H1 (cell line): Measurements from ENCODE around the gene NLRC3. TPM values are rescaled to one million over a fixed set of nuclear protein-coding genes. Genes with fewer than 3 reads are reported as not detected.
"Not testable (repeated sequence)": the region's sequence is repeated elsewhere in the genome, so short reads cannot be mapped to it uniquely, and the experiment has no call there.

Experiments
- CTCF ChIA-PET: fragments of 300-600 bp; sonication (Branson Sonifier 250); formaldehyde crosslinking; loops from one replicate; lab custom pipeline; 2021; ENCODE audit not compliant: partially characterized antibody; lab: Charles Lee
- POLR2A ChIA-PET: fragments of 300-600 bp; sonication (Branson Sonifier 250); formaldehyde crosslinking; loops from one replicate; lab custom pipeline; 2021; ENCODE audit warnings: inconsistent platforms; ENCODE audit not compliant: partially characterized antibody; lab: Charles Lee
- DNase-seq, 2 experiments: peaks; one replicate each; pipeline versions ENCODE4 v3.0.0 to v3.0.0-alpha.2; 2010 to 2022; ENCODE audit warnings: low spot score in 2 of 2, low read depth in 1 of 2, mixed read lengths in 1 of 2
- FAIRE-seq: peaks from 2 replicates; lab custom pipeline; 2011; peaks lifted over from hg19 to GRCh38; lab: Jason Lieb, UNC
- H2AFZ ChIP-seq: 2 replicates; pipeline ENCODE4 v1.8.1; 2012; ENCODE audit warnings: low read length, inconsistent platforms
- H2AK5ac ChIP-seq: 2 replicates; pipeline ENCODE4 v1.6.1; 2013; ENCODE audit warnings: low read depth, low read length
- H2BK120ac ChIP-seq: replicated peaks from 2 replicates; pipeline ENCODE3; 2013; ENCODE audit warnings: low read depth, low read length, inconsistent platforms
- H2BK12ac ChIP-seq: 2 replicates; pipeline ENCODE4 v1.6.1; 2013; ENCODE audit warnings: low read depth, low read length
- H2BK15ac ChIP-seq: 2 replicates; pipeline ENCODE4 v1.6.1; 2013; ENCODE audit warnings: low read length
- H2BK20ac ChIP-seq: 2 replicates; pipeline ENCODE4 v1.6.1; 2013; ENCODE audit warnings: low read length
- H2BK5ac ChIP-seq: 2 replicates; pipeline ENCODE4 v1.6.1; 2013; ENCODE audit warnings: low read depth, low read length
- H3K14ac ChIP-seq: 2 replicates; pipeline ENCODE4 v1.6.1; 2013; ENCODE audit warnings: inconsistent platforms; ENCODE audit not compliant: insufficient read length
- H3K18ac ChIP-seq: 2 replicates; pipeline ENCODE4 v1.6.1; 2013; ENCODE audit warnings: low read length; ENCODE audit errors: extremely low read depth
- H3K23ac ChIP-seq: 2 replicates; pipeline ENCODE4 v1.6.1; 2013; ENCODE audit warnings: inconsistent platforms; ENCODE audit not compliant: insufficient read length
- H3K23me2 ChIP-seq: 2 replicates; pipeline ENCODE4 v1.6.1; 2013; ENCODE audit warnings: low read depth, low read length
- H3K27ac ChIP-seq: 2 replicates; pipeline ENCODE4 v1.6.1; 2011; ENCODE audit warnings: low read depth, low read length, inconsistent platforms
- H3K27me3 ChIP-seq, 4 experiments: replicated peaks in 1 of 4; 1 replicate in 1 of 4; 2 replicates in 3 of 4; pipeline versions ENCODE4 v1.6.1 to v1.8.1; 2011 to 2013; ENCODE audit warnings: low read length in 3 of 4, mild to moderate bottlenecking in 3 of 4, inconsistent platforms in 2 of 4, mixed read lengths in 2 of 4, moderate library complexity in 1 of 4; ENCODE audit not compliant: control insufficient read depth in 3 of 4, insufficient read depth in 3 of 4; ENCODE audit errors: extremely low read depth in 1 of 4
- H3K36me3 ChIP-seq, 4 experiments: 2 replicates each; pipeline versions ENCODE4 v1.6.1 to v1.8.1; 2011 to 2013; ENCODE audit warnings: mild to moderate bottlenecking in 4 of 4, low read length in 3 of 4, moderate library complexity in 2 of 4, control low read depth in 1 of 4, inconsistent platforms in 1 of 4; ENCODE audit not compliant: insufficient read depth in 4 of 4, control insufficient read depth in 2 of 4
- H3K4ac ChIP-seq: replicated peaks from 2 replicates; pipeline ENCODE3; 2013; ENCODE audit warnings: low read length, low read depth, mixed read lengths, inconsistent platforms; ENCODE audit not compliant: insufficient read length
- H3K4me1 ChIP-seq, 4 experiments: replicated peaks in 1 of 4; 1 replicate in 1 of 4; 2 replicates in 3 of 4; pipeline versions ENCODE4 v1.6.1 to v1.8.1; 2011 to 2013; ENCODE audit warnings: low read length in 3 of 4, inconsistent platforms in 2 of 4, mixed read lengths in 1 of 4; ENCODE audit not compliant: insufficient read depth in 4 of 4, control insufficient read depth in 3 of 4
- H3K4me2 ChIP-seq, 2 experiments: 2 replicates each; pipeline versions ENCODE4 v1.6.1 to v1.8.1; 2011 to 2013; ENCODE audit warnings: low read depth in 2 of 2, low read length in 2 of 2, control low read depth in 1 of 2, inconsistent platforms in 1 of 2, mild to moderate bottlenecking in 1 of 2; ENCODE audit not compliant: insufficient read depth in 1 of 2
- H3K4me3 ChIP-seq, 4 experiments: fragments of 200-600, 300-600 bp in 1 of 4; sonication (generic), shearing (Covaris generic), sonication (Bioruptor Twin) in 1 of 4; 2 replicates each; pipeline versions ENCODE4 v1.5.1 to v1.8.1; 2011 to 2016; ENCODE audit warnings: low read length in 4 of 4, low read depth in 3 of 4, control low read depth in 2 of 4, inconsistent platforms in 2 of 4, mild to moderate bottlenecking in 2 of 4, mixed read lengths in 1 of 4, moderate library complexity in 1 of 4; ENCODE audit not compliant: insufficient read depth in 2 of 4; ENCODE audit errors: extremely low read depth in 1 of 4
- H3K56ac ChIP-seq: replicated peaks from 2 replicates; pipeline ENCODE3; 2013; ENCODE audit warnings: low read depth, mild to moderate bottlenecking, mixed read lengths, low read length, inconsistent platforms; ENCODE audit not compliant: insufficient read length
- H3K79me1 ChIP-seq: 2 replicates; pipeline ENCODE4 v1.6.1; 2013; ENCODE audit warnings: low read depth, low read length, control low read depth
- H3K79me2 ChIP-seq, 2 experiments: 2 replicates each; pipeline versions ENCODE4 v1.6.1 to v1.8.1; 2012 to 2013; ENCODE audit warnings: low read length in 2 of 2, mild to moderate bottlenecking in 2 of 2, inconsistent platforms in 1 of 2; ENCODE audit not compliant: insufficient read depth in 2 of 2, control insufficient read depth in 1 of 2
- H3K9ac ChIP-seq, 4 experiments: replicated peaks in 1 of 4; 1 replicate in 1 of 4; 2 replicates in 3 of 4; pipeline versions ENCODE4 v1.6.1 to v1.8.1; 2011 to 2013; ENCODE audit warnings: low read depth in 3 of 4, low read length in 3 of 4, control low read depth in 2 of 4, mild to moderate bottlenecking in 2 of 4, moderate library complexity in 2 of 4, inconsistent platforms in 1 of 4; ENCODE audit errors: extremely low read depth in 1 of 4
- H3K9me3 ChIP-seq, 2 experiments: 2 replicates each; pipeline versions ENCODE4 v1.6.1 to v1.8.1; 2012 to 2013; ENCODE audit warnings: mild to moderate bottlenecking in 2 of 2, moderate library complexity in 2 of 2, control low read depth in 1 of 2, inconsistent platforms in 1 of 2, low read depth in 1 of 2, low read length in 1 of 2, mixed read lengths in 1 of 2; ENCODE audit not compliant: insufficient read depth in 2 of 2
- H4K20me1 ChIP-seq, 2 experiments: replicated peaks in 1 of 2; 2 replicates each; pipeline versions ENCODE3 to v1.8.1; 2011 to 2013; ENCODE audit warnings: inconsistent platforms in 2 of 2, low read length in 2 of 2, mild to moderate bottlenecking in 1 of 2; ENCODE audit not compliant: insufficient read depth in 2 of 2, control insufficient read depth in 1 of 2
- H4K5ac ChIP-seq: 2 replicates; pipeline ENCODE4 v1.6.1; 2013; ENCODE audit warnings: low read length, low read depth, mixed read lengths, inconsistent platforms; ENCODE audit not compliant: insufficient read length
- H4K8ac ChIP-seq: 2 replicates; pipeline ENCODE4 v1.8.0; 2013; ENCODE audit warnings: mild to moderate bottlenecking, moderate library complexity, low read length, inconsistent platforms; ENCODE audit not compliant: insufficient read depth; ENCODE audit errors: extremely low read depth
- H4K91ac ChIP-seq: replicated peaks from 2 replicates; pipeline ENCODE3; 2013; ENCODE audit warnings: low read length, mixed read lengths, inconsistent platforms; ENCODE audit not compliant: insufficient read length
- BCL11A ChIP-seq, 2 experiments: IDR thresholded peaks; one replicate each; pipeline ENCODE4 v1.6.1; 2011; ENCODE audit warnings: low read depth in 2 of 2, low read length in 2 of 2, mild to moderate bottlenecking in 2 of 2
- BRCA1 ChIP-seq: IDR thresholded peaks from 2 replicates; pipeline ENCODE4 v1.6.1; 2012; ENCODE audit warnings: low read depth, low read length, improper control_type of control experiment
- CTBP2 ChIP-seq: IDR thresholded peaks from 2 replicates; pipeline ENCODE4 v1.7.0; 2011; ENCODE audit warnings: borderline replicate concordance, mild to moderate bottlenecking, moderate library complexity, mixed read lengths, low read length; ENCODE audit not compliant: insufficient read depth, insufficient read length
- CTCF ChIP-seq, 3 experiments: IDR thresholded peaks; 1 replicate in 2 of 3; 2 replicates in 1 of 3; pipeline versions ENCODE4 v1.5.1 to v1.6.1; 2011; ENCODE audit warnings: low read length in 3 of 3, mild to moderate bottlenecking in 3 of 3, inconsistent platforms in 2 of 3, low read depth in 1 of 3, moderate library complexity in 1 of 3; ENCODE audit not compliant: insufficient read depth in 1 of 3; ENCODE audit errors: control extremely low read depth in 1 of 3
- GABPA ChIP-seq: IDR thresholded peaks from 2 replicates; pipeline ENCODE4 v1.6.1; 2011; ENCODE audit warnings: mild to moderate bottlenecking, low read length, moderate library complexity, borderline replicate concordance; ENCODE audit not compliant: insufficient read depth
- POU5F1 ChIP-seq: IDR thresholded peaks from 2 replicates; pipeline ENCODE4 v1.6.1; 2011; ENCODE audit warnings: low read depth, mild to moderate bottlenecking, low read length, moderate library complexity
- WGBS, 2 experiments: shearing (Covaris generic) in 1 of 2; methylation state at CpG; one replicate each; pipeline versions ENCODE4 v1.1.6 to v1.1.7; 2013 to 2015; ENCODE audit warnings: low lambda C conversion rate in 2 of 2, mixed read lengths in 2 of 2, inconsistent platforms in 1 of 2, low coverage in 1 of 2, missing lambda C conversion rate in 1 of 2; ENCODE audit not compliant: insufficient replicate concordance in 2 of 2, insufficient coverage in 1 of 2, insufficient read length in 1 of 2; ENCODE audit errors: extremely low coverage in 1 of 2, missing lambda C conversion rate in 1 of 2; 5-methylcytosine and 5-hydroxymethylcytosine counted together
- polyA plus RNA-seq, 7 experiments: library from polyadenylated mRNA; depleted of rRNA in 3 of 7; stranded (reverse) in 5 of 7; unstranded in 2 of 7; fragments of >200 nt in 5 of 7; fragments of 200-250 nt in 2 of 7; gene quantifications; 1 replicate in 5 of 7; 2 replicates in 1 of 7; 4 replicates in 1 of 7; pipeline versions ENCODE4 v1.2.1 to v1.2.3, GENCODE V29; 2011 to 2013; ENCODE audit warnings: missing spikeins in 2 of 7, mixed read lengths in 2 of 7
- total RNA-seq: library from RNA; stranded (reverse); fragmentation: NEBNext Ultra II Directional; extraction: Animal tissue kit (Norgen Biotek cat#: 25700); gene quantifications from 2 replicates; pipeline ENCODE4 v1.2.1, GENCODE V29; 2021
- TF ChIP-seq, protein P1 (sequence below): IDR thresholded peaks from 2 replicates; pipeline ENCODE4 v1.6.1; 2012; ENCODE audit warnings: inconsistent platforms

NLRC3 gene
- total and polyA plus RNA-seq, 2 of the 8 experiments (the other 6 are each of a cell fraction or from before 2014, with no cell fraction given), result 0.18 to 0.20 TPM

GRCh38 chr16:3609895-3610697 is 32.9 kb upstream of the NLRC3 start (continued):
- TF ChIP-seq CTCF (IDR thresholded peaks at IDR 0.05; ENCODE audit: control extremely low read depth in 1 of 3, insufficient read depth in 1 of 3, low read depth in 1 of 3, low read length in 3 of 3), result no peak
- TF ChIP-seq BRCA1, result no peak
- no peak for TF ChIP-seq BCL11A (IDR thresholded peaks at IDR 0.05; ENCODE audit: low read depth in 2 of 2, low read length in 2 of 2)
- TF ChIP-seq, protein P1, sequence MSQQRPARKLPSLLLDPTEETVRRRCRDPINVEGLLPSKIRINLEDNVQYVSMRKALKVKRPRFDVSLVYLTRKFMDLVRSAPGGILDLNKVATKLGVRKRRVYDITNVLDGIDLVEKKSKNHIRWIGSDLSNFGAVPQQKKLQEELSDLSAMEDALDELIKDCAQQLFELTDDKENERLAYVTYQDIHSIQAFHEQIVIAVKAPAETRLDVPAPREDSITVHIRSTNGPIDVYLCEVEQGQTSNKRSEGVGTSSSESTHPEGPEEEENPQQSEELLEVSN, result no peak
- no peak for TF ChIP-seq GABPA
- TF ChIP-seq POU5F1, result no peak
- no peak for TF ChIP-seq CTBP2

GRCh38 chr16:3608976-3609375 is 31.8 kb upstream of the NLRC3 start:
- H3K36me3 ChIP-seq, DNase-seq, H2BK5ac ChIP-seq, H2BK120ac ChIP-seq, H2BK20ac ChIP-seq, H2AFZ ChIP-seq, H3K56ac ChIP-seq, H2BK15ac ChIP-seq, H4K20me1 ChIP-seq, H3K27ac ChIP-seq, H3K4me2 ChIP-seq, H4K5ac ChIP-seq, H3K4me1 ChIP-seq, H3K27me3 ChIP-seq, H4K91ac ChIP-seq, H4K8ac ChIP-seq, H3K9ac ChIP-seq, H3K18ac ChIP-seq, H3K9me3 ChIP-seq, H3K23ac ChIP-seq, H3K79me1 ChIP-seq, H2AK5ac ChIP-seq, H3K4me3 ChIP-seq, FAIRE-seq, POLR2A ChIA-PET, H3K14ac ChIP-seq, H3K4ac ChIP-seq, CTCF ChIA-PET, H3K23me2 ChIP-seq, H2BK12ac ChIP-seq: not testable (repeated sequence)
- peaks cover 8 to 19% of the 10 kb centered on the region in 2 experiments for H3K79me2 ChIP-seq
- 95% methylated on average over 13 of the region's 13 CpGs; no CpG with 5 or more reads in 1 of the 2 experiments for WGBS, 2 experiments
